Measurements from ENCODE around the gene TIMM9. TPM values are rescaled to one million over a fixed set of nuclear protein-coding genes. Genes with fewer than 3 reads are reported as not detected.
A peak's percentile ranks its signal among the peaks of the same experiment; 100 is the strongest.
"Not testable (repeated sequence)": the region's sequence is repeated elsewhere in the genome, so short reads cannot be mapped to it uniquely, and the experiment has no call there.

TIMM9 gene
- total and polyA plus RNA-seq, 4 donors = 8.4 to 38.1 (median 17.3) TPM

DNA sequence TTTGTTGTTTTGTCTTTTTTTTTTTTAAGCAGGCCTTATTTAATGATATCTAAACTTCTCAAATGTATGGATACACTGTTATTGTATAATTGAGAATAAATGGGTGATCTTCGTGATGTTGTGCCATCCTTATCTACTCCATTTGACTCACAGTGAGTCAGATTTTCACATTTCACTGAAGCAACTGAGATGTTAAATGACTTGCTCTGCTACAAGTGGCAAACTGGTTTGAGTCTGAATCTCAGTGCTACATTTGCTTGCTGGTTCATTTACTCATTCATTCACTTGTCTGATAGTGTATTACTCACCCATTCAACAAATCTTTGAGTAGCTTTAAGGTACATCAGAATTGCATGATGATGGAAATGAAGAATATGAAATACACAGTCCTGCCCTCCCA lies 2.8 kb upstream of the TIMM9 start (continued):
- TF ChIP-seq SP1 (IDR thresholded peaks at IDR 0.05) (no peak), RAD21 (IDR thresholded peaks at IDR 0.05) (no peak), JUND (IDR thresholded peaks at IDR 0.05) (no peak), FOXA2 (IDR thresholded peaks at IDR 0.05) (no peak), FOXA1 (IDR thresholded peaks at IDR 0.05) (no peak), EGR1 (IDR thresholded peaks at IDR 0.05; ENCODE audit: low read depth in 2 of 2) (no peak)
- TF ChIP-seq, protein P1, sequence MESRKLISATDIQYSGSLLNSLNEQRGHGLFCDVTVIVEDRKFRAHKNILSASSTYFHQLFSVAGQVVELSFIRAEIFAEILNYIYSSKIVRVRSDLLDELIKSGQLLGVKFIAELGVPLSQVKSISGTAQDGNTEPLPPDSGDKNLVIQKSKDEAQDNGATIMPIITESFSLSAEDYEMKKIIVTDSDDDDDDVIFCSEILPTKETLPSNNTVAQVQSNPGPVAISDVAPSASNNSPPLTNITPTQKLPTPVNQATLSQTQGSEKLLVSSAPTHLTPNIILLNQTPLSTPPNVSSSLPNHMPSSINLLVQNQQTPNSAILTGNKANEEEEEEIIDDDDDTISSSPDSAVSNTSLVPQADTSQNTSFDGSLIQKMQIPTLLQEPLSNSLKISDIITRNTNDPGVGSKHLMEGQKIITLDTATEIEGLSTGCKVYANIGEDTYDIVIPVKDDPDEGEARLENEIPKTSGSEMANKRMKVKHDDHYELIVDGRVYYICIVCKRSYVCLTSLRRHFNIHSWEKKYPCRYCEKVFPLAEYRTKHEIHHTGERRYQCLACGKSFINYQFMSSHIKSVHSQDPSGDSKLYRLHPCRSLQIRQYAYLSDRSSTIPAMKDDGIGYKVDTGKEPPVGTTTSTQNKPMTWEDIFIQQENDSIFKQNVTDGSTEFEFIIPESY (IDR thresholded peaks at IDR 0.05) = no peak

DNA sequence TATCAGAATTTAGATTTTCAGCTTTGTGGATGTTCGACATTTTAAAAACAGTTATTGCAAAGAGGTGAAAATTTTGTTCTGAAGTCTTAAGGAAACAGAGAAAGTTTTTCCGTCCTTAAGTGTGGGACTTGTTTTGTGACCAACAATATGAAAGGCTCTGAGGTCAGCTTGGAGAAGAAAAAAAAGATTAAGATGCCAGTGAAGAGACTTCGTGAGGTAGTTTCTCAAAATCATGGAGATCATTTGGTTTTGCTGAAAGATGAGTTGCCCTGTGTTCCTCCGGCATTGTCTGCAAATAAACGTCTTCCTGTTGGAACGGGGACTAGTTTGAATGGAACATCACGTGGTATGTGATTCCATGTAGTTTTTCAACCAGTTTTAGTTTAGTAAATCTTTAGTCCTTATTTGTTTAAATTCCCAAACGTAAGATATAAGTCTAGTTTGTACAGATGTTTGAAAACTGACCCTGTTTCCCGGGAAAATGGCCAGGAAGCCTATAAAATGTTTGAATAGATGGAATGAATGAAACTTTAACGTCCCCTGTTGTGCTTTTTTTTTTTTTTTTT lies 870 bp upstream of the TIMM9 start:
- DNase-seq (ENCODE audit: low spot score) = no peak
- H3K4me3 ChIP-seq (ENCODE audit: low read depth in 1 of 3, low read length in 3 of 3) = peak overlapping the region; percentile 67 to 100 (median 96)
- H3K9me3 ChIP-seq (ENCODE audit: control insufficient read depth in 4 of 4, low read length in 3 of 4) = no peaks in the 10 kb centered on the region
- TF ChIP-seq GABPA (IDR thresholded peaks at IDR 0.05 in 1 of 2, conservative IDR thresholded peaks at IDR 0.05 in 1 of 2) = no peak
- TF ChIP-seq JUND (IDR thresholded peaks at IDR 0.05) = no peak
- peak; percentile 47 for TF ChIP-seq TAF1 (conservative IDR thresholded peaks at IDR 0.05)
- peak; percentile 21 for TF ChIP-seq YY1 (IDR thresholded peaks at IDR 0.05)
- H3K36me3 ChIP-seq (ENCODE audit: control insufficient read depth in 4 of 4, insufficient read depth in 3 of 4, low read depth in 1 of 4, low read length in 3 of 4) = peaks cover 0 to 8% (median 6%) of the 10 kb centered on the region in 4 donors
- H3K4me1 ChIP-seq (ENCODE audit: control insufficient read depth in 4 of 4, insufficient read depth in 4 of 4, low read length in 3 of 4) = peaks cover 3 to 21% (median 14%) of the 10 kb centered on the region in 4 donors
- WGBS = 0% methylated on average over 10 of the region's 10 CpGs
- H3K27me3 ChIP-seq (ENCODE audit: control insufficient read depth in 4 of 4, insufficient read depth in 4 of 4, low read length in 3 of 4) = no peaks in the 10 kb centered on the region
- peak overlapping the region; percentile 79 to 100 for H3K9ac ChIP-seq (ENCODE audit: low read depth in 1 of 2, low read length in 2 of 2)
- peak overlapping the region; percentile 87 to 97 for H3K27ac ChIP-seq (ENCODE audit: low read depth in 1 of 2, low read length in 2 of 2)

DNA sequence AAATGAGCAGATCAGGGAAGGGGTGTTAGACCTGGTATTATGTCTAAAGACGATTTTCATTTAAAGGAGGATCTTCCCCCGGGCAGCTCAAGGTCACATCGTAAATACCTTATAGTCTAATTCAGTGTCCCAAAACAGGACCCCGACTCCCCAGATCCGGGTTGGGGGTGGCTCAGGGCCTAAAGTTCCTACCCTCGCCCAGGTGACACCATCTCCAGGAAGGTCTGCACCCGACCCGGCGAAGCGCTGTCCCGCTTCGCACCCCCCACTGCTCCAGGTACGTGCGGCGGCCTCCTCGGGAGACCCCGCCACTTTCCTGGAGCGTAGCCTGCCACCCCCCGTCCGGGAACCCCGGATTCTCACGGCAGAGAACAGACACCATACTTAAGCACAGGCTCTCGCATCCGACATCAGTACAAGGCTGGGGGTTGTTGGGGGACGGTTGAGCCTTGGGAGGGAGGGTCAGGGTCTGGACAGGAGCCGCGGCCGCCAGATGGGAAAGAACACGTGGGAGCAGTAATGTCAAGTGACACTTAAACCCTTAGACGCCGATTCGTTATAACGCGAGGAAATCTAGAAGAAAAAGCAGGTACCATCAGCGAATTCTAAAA lies 556 bp downstream of the TIMM9 start:
- WGBS = under 1% methylated on average over 35 of the region's 35 CpGs
- DNase-seq (ENCODE audit: low spot score) = peak; percentile 71
- H3K4me3 ChIP-seq (ENCODE audit: low read depth in 1 of 3, low read length in 3 of 3) = peak overlapping the region; percentile 67 to 100 (median 96)
- TF ChIP-seq, protein P1 (IDR thresholded peaks at IDR 0.05) = no peak
- TF ChIP-seq RAD21 (IDR thresholded peaks at IDR 0.05) = no peak
- TF ChIP-seq, protein P2, sequence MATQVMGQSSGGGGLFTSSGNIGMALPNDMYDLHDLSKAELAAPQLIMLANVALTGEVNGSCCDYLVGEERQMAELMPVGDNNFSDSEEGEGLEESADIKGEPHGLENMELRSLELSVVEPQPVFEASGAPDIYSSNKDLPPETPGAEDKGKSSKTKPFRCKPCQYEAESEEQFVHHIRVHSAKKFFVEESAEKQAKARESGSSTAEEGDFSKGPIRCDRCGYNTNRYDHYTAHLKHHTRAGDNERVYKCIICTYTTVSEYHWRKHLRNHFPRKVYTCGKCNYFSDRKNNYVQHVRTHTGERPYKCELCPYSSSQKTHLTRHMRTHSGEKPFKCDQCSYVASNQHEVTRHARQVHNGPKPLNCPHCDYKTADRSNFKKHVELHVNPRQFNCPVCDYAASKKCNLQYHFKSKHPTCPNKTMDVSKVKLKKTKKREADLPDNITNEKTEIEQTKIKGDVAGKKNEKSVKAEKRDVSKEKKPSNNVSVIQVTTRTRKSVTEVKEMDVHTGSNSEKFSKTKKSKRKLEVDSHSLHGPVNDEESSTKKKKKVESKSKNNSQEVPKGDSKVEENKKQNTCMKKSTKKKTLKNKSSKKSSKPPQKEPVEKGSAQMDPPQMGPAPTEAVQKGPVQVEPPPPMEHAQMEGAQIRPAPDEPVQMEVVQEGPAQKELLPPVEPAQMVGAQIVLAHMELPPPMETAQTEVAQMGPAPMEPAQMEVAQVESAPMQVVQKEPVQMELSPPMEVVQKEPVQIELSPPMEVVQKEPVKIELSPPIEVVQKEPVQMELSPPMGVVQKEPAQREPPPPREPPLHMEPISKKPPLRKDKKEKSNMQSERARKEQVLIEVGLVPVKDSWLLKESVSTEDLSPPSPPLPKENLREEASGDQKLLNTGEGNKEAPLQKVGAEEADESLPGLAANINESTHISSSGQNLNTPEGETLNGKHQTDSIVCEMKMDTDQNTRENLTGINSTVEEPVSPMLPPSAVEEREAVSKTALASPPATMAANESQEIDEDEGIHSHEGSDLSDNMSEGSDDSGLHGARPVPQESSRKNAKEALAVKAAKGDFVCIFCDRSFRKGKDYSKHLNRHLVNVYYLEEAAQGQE (IDR thresholded peaks at IDR 0.05) = no peak
- TF ChIP-seq EGR1 (IDR thresholded peaks at IDR 0.05; ENCODE audit: low read depth in 2 of 2) = no peak
- no peak for TF ChIP-seq FOXA2 (IDR thresholded peaks at IDR 0.05)
- no peak for TF ChIP-seq HNF4A (conservative IDR thresholded peaks at IDR 0.05)
- no peak for TF ChIP-seq NR2F2 (IDR thresholded peaks at IDR 0.05)
- no peak for TF ChIP-seq TAF1 (conservative IDR thresholded peaks at IDR 0.05)
- no peaks in the 10 kb centered on the region for H3K27me3 ChIP-seq (ENCODE audit: control insufficient read depth in 4 of 4, insufficient read depth in 4 of 4, low read length in 3 of 4)
- peaks cover 3 to 21% (median 14%) of the 10 kb centered on the region in 4 donors for H3K4me1 ChIP-seq (ENCODE audit: control insufficient read depth in 4 of 4, insufficient read depth in 4 of 4, low read length in 3 of 4)
- peak overlapping the region; percentile 74 to 100 for H3K9ac ChIP-seq (ENCODE audit: low read depth in 1 of 2, low read length in 2 of 2)
- H3K9me3 ChIP-seq (ENCODE audit: control insufficient read depth in 4 of 4, low read length in 3 of 4) = no peaks in the 10 kb centered on the region
- H3K36me3 ChIP-seq (ENCODE audit: control insufficient read depth in 4 of 4, insufficient read depth in 3 of 4, low read depth in 1 of 4, low read length in 3 of 4) = peaks cover 2 to 7% (median 3%) of the 10 kb centered on the region in 4 donors
- peak overlapping the region; percentile 87 to 97 for H3K27ac ChIP-seq (ENCODE audit: low read depth in 1 of 2, low read length in 2 of 2)

DNA sequence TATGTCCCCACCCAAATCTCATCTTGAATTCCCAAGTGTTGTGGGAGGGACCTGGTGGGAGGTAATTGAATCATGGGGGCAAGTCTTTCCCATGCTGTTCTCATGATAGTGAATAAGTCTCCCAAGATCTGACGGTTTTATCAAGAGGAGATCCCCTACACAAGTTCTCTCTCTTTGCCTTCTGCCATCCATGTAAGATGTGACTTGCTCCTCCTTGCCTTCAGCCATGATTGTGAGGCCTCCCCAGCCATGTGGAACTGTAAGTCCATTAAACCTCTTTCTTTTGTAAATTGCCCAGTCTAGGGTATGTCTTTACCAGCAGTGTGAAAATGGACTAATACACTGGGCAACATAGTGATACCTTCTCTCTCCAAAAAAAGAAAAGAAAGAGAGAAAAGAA lies 10.4 kb downstream of the TIMM9 start:
- not testable (repeated sequence) for H3K9me3 ChIP-seq (ENCODE audit: control insufficient read depth in 4 of 4, low read length in 3 of 4); DNase-seq (ENCODE audit: low spot score); H3K27ac ChIP-seq (ENCODE audit: low read depth in 1 of 2, low read length in 2 of 2); H3K27me3 ChIP-seq (ENCODE audit: control insufficient read depth in 4 of 4, insufficient read depth in 4 of 4, low read length in 3 of 4); H3K9ac ChIP-seq (ENCODE audit: low read depth in 1 of 2, low read length in 2 of 2); H3K4me3 ChIP-seq (ENCODE audit: low read depth in 1 of 3, low read length in 3 of 3); H3K4me1 ChIP-seq (ENCODE audit: control insufficient read depth in 4 of 4, insufficient read depth in 4 of 4, low read length in 3 of 4)
- peaks cover 0 to 12% (median 1%) of the 10 kb centered on the region in 4 donors for H3K36me3 ChIP-seq (ENCODE audit: control insufficient read depth in 4 of 4, insufficient read depth in 3 of 4, low read depth in 1 of 4, low read length in 3 of 4)
- WGBS = 100% methylated on average over 1 of the region's 1 CpG
